ENCODE measurements around the gene CBX4.

DNA sequence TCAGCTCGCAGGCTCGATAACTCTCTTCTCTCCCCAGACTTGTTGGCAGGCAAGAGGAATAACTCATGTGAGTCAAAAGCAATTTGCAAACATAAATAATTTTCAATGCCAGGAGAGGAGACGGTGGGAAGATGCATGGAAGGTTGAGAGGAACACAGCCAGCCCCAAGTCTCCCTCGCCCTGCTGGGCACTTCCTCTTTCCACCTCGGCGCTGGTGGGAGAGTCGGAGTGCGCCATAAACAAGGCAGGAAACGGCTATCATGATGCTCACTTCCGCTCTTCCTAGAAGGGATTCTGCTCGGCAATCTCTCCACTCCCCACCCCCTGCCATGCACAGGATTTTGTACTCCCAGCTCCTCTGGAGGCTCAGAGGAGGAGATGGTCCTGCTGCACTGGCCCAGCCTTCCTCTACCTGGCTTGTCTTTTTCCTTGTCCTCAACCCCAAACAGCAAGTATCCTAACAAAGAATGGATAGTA lies 13.0 kb downstream of the CBX4 start:
- TF ChIP-seq RFX5 (IDR thresholded peaks at IDR 0.05; ENCODE audit: low read depth, low read length) (no peak), RAD21 (IDR thresholded peaks at IDR 0.05; ENCODE audit: low read length) (no peak), POLR2A (IDR thresholded peaks at IDR 0.05; ENCODE audit: low read depth, low read length) (no peak), BHLHE40 (IDR thresholded peaks at IDR 0.05; ENCODE audit: low read depth, low read length) (no peak)
- TF ChIP-seq, protein P1, sequence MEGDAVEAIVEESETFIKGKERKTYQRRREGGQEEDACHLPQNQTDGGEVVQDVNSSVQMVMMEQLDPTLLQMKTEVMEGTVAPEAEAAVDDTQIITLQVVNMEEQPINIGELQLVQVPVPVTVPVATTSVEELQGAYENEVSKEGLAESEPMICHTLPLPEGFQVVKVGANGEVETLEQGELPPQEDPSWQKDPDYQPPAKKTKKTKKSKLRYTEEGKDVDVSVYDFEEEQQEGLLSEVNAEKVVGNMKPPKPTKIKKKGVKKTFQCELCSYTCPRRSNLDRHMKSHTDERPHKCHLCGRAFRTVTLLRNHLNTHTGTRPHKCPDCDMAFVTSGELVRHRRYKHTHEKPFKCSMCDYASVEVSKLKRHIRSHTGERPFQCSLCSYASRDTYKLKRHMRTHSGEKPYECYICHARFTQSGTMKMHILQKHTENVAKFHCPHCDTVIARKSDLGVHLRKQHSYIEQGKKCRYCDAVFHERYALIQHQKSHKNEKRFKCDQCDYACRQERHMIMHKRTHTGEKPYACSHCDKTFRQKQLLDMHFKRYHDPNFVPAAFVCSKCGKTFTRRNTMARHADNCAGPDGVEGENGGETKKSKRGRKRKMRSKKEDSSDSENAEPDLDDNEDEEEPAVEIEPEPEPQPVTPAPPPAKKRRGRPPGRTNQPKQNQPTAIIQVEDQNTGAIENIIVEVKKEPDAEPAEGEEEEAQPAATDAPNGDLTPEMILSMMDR (conservative IDR thresholded peaks at IDR 0.05; ENCODE audit: low read depth, low read length) = no peak
- TF ChIP-seq, protein P2, sequence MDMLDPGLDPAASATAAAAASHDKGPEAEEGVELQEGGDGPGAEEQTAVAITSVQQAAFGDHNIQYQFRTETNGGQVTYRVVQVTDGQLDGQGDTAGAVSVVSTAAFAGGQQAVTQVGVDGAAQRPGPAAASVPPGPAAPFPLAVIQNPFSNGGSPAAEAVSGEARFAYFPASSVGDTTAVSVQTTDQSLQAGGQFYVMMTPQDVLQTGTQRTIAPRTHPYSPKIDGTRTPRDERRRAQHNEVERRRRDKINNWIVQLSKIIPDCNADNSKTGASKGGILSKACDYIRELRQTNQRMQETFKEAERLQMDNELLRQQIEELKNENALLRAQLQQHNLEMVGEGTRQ (IDR thresholded peaks at IDR 0.05; ENCODE audit: low read depth, low read length) = no peak

Measured in IMR-90 (cell line).